ENCODE results near the gene ASB7.
"Not testable (repeated sequence)": the region's sequence is repeated elsewhere in the genome, so short reads cannot be mapped to it uniquely, and the experiment has no call there.

The ASB7 gene

DNA sequence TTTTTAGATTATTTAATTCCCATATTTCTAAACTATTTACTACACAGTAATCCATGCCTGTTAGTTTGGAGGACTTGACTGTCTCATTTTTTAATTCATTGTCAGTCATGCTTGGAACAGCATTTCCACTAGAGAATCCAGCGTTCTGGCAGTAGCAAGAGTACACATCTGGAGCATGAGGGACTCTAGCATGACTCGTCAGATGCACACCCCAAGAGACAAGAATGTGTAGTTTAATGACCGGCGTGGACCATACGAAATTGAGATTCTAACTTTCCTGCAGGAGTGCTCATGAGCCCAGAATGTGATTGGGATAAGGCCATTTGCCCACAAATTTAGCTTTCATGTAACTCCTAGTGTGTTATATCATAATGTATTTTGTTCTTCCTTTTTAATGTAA is 48.9 kb downstream of the ASB7 start:
- no peak for DNase-seq (ENCODE audit: low spot score)

- DNase-seq (ENCODE audit: low spot score) = no peak
Observed at GRCh38 chr15:100652116-100652515, 49.7 kb downstream of the ASB7 start.

DNA sequence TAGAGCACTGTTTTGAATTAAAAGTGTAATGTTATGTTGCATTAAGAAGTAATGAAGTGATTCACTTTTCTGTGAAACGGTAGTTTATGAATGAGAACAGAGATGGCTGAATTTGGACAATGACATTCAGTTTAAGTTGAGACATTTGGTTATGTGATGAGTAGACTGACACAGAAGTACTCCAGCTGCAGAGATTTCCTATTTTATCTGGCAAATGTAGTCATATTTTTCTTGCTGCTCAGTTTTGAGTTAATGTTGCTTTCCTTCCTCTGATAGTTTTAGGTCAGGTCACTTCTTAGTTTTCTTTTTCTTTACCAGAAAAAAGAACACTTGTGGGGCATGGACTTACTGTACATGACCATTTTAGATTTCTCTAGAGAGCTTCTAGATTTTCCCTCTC is 51.2 kb downstream of the ASB7 start:
- no peak for DNase-seq (ENCODE audit: low spot score)

DNA sequence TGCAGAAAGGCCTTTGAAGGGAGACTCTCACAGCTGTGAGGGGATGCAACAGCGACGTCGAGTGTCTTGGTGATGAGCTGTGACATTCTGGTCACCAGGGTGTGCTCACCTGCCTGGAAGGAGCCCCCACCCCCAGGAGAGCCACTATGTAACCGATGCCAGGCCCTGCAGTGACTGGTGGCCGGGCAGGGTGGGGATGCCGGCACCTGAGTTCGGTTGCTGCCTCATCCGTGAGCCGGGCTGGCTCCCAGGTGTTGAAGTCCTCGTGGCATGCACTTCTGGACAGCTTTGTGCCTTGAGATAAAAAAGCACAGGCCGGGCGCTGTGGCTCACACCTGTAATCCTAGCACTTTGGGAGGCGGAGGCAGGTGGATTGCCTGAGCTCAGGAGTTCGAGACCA is 56.5 kb downstream of the ASB7 start:
- DNase-seq (ENCODE audit: low spot score) = no peak

DNA sequence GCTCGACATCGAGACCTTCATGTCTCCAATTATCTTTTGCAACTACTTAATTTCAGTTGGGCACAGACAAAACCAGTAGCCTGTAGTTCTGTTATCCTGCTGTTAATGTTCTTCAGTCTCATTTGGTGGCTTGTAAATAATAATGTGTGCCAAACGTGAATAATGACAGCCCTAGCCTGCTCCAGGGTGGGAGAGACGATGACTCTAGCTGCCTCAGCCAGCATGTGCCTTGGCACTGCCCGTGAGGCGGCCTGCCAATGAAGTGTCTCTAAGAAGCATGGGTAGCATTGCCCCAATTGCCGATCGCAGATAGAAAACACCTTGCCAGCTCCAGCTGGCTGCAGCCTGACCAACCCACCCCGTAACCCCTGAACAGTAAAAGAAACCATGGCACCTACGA is 58.8 kb downstream of the ASB7 start:
- DNase-seq (ENCODE audit: low spot score) = no peak

DNA sequence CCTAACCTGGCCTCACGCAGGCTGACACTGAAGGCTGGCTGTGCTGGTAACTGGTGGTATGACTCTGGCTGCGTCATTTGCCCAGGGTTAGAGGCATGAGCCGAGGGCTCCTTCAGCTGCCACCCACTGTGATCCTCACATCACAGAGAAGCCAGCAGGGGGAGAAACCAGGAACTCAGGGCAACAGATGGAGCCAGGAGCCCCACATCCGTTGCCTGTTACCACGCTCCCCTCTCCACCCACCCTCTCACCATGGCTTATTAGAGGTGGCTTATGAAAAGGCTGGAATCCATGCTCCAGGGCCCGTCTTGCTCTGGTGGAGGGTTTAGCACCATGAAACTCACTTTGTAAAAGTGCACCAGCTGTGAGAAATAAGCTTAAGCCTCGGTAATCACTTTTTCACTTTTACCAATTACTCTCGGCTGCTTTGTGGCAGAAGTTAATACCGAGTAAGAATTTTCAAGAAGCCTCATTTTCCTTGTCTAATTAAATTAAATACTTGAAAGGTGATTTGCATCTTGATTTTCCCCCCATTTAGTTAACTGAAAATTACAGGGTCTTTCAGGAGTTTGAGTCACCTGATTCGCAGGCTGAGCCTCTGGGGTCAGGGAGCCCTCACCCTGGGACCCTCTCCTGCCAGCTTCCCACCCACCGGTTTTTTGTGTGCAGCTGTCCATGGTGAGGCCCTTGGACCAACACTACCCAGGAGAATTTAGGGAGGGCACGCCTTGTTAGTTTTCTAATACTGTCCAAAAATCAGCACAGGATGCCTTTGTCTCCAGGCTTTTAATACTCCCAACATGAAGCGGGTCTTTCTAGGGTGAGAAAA is 60.9 kb downstream of the ASB7 start:
- no peak for DNase-seq (ENCODE audit: low spot score)

- DNase-seq (ENCODE audit: low spot score) = no peak
Observed at GRCh38 chr15:100663915-100664281, 61.5 kb downstream of the ASB7 start.

DNA sequence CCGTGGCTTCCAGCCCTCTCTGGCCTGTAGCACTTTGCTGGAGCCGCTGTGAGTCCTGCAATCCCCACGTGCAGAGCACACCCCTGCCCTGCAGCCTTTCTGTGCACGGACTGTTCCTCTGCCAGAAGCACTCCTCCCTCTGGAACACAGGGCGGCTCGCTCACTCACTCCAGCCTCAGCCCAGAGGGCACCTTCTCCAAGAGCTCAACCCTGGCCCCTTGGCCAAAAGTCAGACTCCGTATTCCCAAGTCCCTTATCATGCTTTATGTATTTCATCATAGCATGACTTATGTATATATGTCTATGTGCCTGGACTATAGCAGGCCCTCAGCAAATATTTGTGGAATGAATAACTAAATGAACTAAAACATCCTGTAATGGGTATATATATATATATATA is 63.2 kb downstream of the ASB7 start:
- no peak for DNase-seq (ENCODE audit: low spot score)

DNA sequence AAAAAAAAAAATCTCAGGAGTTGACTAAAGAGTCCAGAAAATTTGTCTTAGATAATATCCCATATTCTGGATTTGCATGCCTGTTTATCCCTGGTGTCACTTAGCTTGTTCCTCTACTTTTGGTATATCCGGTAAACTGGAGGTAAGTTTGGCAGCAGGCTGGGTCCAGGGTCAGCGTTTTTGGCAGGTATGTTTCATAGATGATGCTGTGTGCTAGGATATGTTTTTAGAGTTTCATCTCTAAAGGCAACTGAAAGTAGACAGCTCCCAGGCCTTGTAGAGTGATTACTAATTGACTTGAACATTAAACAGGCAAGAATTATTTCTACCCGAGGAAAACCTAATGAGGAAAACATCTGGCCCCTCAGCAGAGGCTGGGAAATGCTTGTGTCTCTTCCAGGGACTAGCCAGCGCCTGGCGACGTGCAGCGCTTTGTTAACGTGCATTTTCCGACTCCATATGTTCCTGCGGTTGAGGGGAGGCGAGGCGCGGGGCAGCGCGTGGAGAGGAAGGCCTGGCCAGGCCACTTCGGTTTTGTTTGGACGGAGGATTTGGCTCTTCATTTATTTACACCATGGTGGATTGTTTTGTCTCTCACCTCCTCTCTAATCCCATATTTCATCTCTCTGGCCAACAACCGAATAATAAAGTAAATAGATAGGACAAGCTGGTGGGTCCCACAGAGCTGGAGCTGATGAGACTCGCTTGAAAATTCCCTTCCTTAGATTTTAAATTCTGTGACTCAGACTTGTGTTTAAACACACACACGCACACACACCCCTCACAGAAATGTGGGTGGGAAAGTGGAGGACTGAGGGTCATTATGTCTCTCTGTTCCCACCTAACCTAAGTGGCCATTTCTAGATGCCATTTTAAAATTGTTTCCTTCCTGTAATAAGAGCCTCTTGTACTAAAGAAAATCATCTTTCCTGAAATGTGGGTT is 65.3 kb downstream of the ASB7 start:
- DNase-seq (ENCODE audit: low spot score) = no peak

DNA sequence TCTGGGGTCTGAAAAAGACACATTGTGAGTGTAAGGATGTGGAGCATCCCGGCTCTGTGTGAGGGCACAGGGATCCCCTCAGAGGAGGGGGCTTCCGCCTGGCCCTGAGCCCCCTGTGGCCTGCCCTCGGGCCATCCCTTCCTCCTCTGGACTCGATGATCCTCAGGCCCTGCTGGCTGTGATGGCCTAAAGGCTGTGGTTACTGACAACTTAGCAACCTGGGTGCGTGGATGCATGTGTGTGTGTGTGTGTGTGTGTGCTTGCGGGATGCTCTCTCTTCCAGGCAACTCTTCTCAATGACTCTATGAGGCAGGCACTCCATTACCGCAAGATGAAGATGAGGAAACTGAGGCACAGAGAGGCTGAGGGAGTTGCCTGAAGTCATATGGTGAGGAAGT is 66.0 kb downstream of the ASB7 start:
- DNase-seq (ENCODE audit: low spot score) = no peak

DNA sequence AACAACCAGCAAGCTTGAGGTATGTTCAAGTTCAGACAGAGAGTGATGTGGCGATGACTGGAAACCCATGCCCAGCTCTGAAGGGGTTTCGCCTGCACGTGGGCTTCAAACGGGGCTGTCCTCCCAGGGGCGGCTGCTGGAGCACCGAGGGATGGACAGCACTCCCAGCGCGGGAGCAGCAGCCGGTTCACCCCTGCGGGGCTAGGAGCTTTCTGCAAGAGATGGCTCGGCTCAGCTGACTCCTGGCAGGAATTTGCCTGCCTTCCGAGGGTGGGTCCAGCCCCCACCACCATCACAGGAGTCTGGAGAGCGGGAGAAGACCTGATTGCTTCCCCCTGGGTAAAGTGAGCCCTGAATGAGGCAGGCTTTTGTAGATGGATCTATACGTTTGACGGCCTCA is 66.9 kb downstream of the ASB7 start:
- DNase-seq (ENCODE audit: low spot score) = no peak

- no peak for DNase-seq (ENCODE audit: low spot score)
Observed at GRCh38 chr15:100670505-100671021, 68.2 kb downstream of the ASB7 start.

- no peak for DNase-seq (ENCODE audit: low spot score)
Observed at GRCh38 chr15:100671124-100671680, 68.8 kb downstream of the ASB7 start.

- no peak for DNase-seq (ENCODE audit: low spot score)
Observed at GRCh38 chr15:100671858-100672543, 69.6 kb downstream of the ASB7 start.

DNA sequence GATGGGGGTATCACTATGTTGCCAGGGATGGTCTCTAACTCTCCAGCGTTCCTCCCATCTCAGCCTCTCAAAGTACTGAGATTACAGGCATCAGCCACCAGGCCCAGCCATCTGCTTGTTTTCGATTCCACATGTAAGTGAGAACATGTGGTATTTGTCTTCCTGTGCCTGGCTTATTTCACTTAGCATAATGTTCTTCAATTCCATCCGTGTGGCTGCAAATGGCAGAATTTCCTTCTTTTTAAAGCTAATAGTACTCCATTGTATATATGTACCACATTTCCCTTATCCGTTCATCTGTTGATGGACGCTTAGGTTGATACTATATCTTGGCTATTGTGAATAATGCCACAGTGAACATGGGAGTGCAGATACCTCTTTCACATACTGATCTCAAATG is 70.6 kb downstream of the ASB7 start:
- no peak for DNase-seq (ENCODE audit: low spot score)

- DNase-seq (ENCODE audit: low spot score) = not testable (repeated sequence)
Observed at GRCh38 chr15:100679151-100679550, 76.8 kb downstream of the ASB7 start.

DNA sequence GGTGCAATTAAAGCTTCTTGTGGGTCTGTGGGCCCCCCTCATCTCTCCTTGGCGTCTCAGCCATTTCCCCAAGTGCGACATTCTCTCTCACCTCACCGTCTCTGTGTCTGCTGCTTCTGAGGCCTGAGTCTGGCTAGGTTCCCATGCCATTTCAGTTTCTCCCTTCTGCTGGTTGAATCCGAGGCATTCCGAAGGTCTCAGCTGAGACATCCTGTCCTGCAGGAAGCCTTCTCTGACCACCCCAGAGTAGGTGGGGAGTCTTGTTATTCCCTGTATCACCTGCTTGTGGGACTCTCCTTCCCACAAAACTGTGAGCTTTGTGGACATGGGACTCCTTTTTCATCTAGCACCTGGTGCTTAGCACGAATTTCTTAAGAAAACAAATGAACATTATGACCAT is 78.3 kb downstream of the ASB7 start:
- DNase-seq (ENCODE audit: low spot score) = no peak

- no peak for DNase-seq (ENCODE audit: low spot score)
Observed at GRCh38 chr15:100681335-100681746, 79.0 kb downstream of the ASB7 start.

DNA sequence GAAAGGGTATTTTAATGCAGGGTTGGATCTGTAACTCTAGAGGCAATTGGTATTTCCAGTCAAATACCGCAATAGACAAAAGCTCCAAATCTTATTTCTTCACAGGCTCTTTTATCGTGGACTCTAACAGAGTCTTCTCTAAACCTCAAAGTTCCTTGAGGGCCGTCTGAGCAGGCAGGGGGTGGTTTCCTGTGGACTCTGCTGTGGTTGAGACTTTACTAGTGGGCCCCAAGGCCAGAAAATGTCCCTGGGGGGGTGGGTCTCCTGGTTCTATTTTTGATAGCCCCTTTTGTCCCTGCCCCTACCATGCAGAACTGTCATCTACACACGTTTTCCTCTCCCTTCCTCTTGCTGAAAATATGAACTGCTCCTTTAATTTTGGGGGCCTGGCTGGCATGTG is 80.1 kb downstream of the ASB7 start:
- DNase-seq (ENCODE audit: low spot score) = no peak

DNA sequence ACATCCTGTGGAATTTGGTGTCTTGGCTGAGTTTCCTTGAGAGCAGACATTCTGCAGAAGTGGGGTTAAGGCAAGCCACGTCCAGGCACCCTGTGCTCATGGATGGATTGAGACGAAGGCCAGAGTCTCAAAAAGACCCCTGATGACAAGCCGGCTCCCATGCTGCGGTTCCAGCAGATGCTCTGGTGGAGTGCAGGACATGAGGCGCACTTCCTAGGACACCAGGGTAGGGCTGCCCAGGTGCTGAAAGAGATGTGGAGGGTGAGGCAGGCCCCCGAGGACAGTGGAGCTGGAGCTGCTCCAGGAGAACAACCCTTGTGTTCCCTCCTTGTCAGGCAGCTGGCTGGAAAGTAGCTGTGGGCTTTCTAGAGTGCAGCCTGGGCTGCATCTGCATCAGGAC is 81.0 kb downstream of the ASB7 start:
- DNase-seq (ENCODE audit: low spot score) = no peak

DNA sequence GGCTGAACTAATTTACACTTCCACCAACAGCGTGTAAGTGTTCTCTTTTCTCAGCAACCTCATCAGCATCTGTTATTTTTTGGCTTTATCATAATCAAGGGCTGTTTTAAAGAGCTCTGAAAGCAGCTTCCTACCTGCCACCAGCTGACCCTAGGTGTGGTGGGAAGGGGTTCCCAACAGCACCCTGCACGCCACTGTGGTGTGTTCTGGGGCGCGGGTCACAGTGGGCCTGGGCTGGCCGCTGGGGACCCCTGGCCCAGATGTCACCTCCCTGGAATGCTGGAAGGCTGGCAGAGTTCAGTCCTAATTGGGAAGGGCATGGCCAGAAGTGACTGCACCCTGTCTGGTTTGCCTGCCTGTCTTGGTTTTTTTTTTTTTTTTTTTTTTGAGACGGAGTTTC is 82.2 kb downstream of the ASB7 start:
- no peak for DNase-seq (ENCODE audit: low spot score)

Measured in hematopoietic multipotent progenitor cell treated with erythropoietin and hydrocortisone succinate and interleukin-3 and kit ligand, for 17 days (in vitro differentiated cells).